ENCODE data around the gene ITFG1. TPM values are rescaled to one million over a fixed set of nuclear protein-coding genes. Genes with fewer than 3 reads are reported as not detected.

Gene ITFG1
- total RNA-seq, 2 experiments from 2014 or later: 16.5 to 16.7 TPM

DNA sequence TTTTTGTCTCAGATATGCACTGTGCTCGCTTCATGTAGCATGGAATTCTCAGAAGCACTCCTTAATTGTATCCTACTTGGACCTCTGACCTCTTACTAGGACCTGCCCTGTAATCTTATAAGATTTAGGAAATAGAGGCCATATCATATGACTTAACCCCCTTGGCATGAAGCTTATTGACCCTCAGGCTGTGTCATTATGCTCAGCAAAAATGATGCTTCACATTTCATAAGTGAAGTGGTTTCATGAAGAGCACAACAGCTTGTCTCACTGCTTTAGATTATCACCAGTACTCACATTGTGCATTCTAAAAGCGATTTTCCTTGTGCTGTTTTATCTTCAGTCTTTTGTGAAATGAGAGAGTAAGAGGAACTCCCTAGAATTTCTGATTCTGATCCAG lies 6.6 kb upstream of the ITFG1 start:
- H3K4me3 Mint-ChIP-seq: no peak overlapping the region
- no peak overlapping the region for H3K27ac Mint-ChIP-seq
- intact Hi-C loops (cut with micrococcal nuclease): loop anchor here (10.0 kb wide), 1 partner anchor 323 kb away; the partner anchor contains the start of gene NETO2
- ChIA-PET POLR2A (interaction anchor here (0.5 kb wide), 1 partner anchor 76 kb away, joined by 3 read pairs; no protein-coding TSS in a partner anchor), CTCF (interaction anchor here (1.7 kb wide), 1 partner anchor 13 kb away, joined by 9 read pairs; no protein-coding TSS in a partner anchor)
- ATAC-seq (no peak), DNase-seq (no peak)
- TF ChIP-seq, protein P1, sequence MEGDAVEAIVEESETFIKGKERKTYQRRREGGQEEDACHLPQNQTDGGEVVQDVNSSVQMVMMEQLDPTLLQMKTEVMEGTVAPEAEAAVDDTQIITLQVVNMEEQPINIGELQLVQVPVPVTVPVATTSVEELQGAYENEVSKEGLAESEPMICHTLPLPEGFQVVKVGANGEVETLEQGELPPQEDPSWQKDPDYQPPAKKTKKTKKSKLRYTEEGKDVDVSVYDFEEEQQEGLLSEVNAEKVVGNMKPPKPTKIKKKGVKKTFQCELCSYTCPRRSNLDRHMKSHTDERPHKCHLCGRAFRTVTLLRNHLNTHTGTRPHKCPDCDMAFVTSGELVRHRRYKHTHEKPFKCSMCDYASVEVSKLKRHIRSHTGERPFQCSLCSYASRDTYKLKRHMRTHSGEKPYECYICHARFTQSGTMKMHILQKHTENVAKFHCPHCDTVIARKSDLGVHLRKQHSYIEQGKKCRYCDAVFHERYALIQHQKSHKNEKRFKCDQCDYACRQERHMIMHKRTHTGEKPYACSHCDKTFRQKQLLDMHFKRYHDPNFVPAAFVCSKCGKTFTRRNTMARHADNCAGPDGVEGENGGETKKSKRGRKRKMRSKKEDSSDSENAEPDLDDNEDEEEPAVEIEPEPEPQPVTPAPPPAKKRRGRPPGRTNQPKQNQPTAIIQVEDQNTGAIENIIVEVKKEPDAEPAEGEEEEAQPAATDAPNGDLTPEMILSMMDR (IDR thresholded peaks at IDR 0.05): no peak
- H3K9me3 Mint-ChIP-seq: no peaks in the 10 kb centered on the region
- no peaks in the 10 kb centered on the region for H3K27me3 Mint-ChIP-seq
- H3K4me1 Mint-ChIP-seq (ENCODE audit: low read depth): peaks cover 31% of the 10 kb centered on the region
- peaks cover 6% of the 10 kb centered on the region for H3K36me3 Mint-ChIP-seq (ENCODE audit: low read depth)

DNA sequence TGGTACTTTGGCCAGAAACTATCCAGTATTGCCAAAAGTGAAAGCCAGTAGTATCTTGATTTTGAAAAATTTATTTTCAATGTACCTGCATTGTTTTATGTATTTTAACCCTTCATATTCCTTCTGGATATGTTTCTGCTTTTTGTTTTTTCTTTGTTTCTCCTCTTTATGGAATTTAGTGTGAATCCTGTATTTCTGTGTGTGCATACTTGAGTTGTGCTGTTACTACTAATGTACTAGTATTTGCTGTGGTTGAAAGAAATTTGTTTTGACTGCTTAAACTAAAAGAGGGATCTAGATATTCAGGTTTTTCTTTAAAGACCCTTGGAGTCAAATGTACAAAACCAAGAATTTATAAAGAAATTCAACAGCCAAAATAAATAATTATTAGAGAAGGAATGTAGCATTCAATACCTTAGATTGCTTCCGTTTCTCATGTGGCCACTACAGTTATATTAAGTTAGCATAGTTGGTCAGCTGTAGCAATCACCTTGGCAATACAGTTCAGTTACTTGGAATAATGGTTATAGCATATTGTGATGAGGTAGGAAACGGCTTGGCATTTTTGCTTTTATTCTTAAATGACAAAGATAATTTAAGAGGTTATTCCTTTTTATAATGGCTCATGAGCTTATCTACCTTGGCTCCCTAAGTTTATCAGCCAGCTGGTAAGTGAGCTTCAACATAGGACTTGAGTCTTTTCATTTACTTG lies 5.2 kb upstream of the ITFG1 start:
- Mint-ChIP-seq H3K9me3 (no peaks in the 10 kb centered on the region), H3K27me3 (no peaks in the 10 kb centered on the region), H3K36me3 (ENCODE audit: low read depth) (peaks cover 3% of the 10 kb centered on the region), H3K4me3 (no peak overlapping the region), H3K4me1 (ENCODE audit: low read depth) (peaks cover 36% of the 10 kb centered on the region), H3K27ac (no peak overlapping the region)
- CTCF ChIA-PET: interaction anchor here (1.2 to 1.7 kb wide), 2 partner anchors 15 to 324 kb away, joined by 3 to 9 read pairs; no protein-coding TSS in a partner anchor
- ATAC-seq (no peak), DNase-seq (no peak)
- intact Hi-C loops (cut with micrococcal nuclease): loop anchor here (10.0 kb wide), 1 partner anchor 321 kb away; the partner anchor contains the start of gene NETO2
- TF ChIP-seq, protein P1 (IDR thresholded peaks at IDR 0.05): no peak
- POLR2A ChIA-PET: interaction anchor here (0.5 to 0.7 kb wide), 2 partner anchors 49 to 351 kb away, joined by 3 to 4 read pairs; no protein-coding TSS in a partner anchor

DNA sequence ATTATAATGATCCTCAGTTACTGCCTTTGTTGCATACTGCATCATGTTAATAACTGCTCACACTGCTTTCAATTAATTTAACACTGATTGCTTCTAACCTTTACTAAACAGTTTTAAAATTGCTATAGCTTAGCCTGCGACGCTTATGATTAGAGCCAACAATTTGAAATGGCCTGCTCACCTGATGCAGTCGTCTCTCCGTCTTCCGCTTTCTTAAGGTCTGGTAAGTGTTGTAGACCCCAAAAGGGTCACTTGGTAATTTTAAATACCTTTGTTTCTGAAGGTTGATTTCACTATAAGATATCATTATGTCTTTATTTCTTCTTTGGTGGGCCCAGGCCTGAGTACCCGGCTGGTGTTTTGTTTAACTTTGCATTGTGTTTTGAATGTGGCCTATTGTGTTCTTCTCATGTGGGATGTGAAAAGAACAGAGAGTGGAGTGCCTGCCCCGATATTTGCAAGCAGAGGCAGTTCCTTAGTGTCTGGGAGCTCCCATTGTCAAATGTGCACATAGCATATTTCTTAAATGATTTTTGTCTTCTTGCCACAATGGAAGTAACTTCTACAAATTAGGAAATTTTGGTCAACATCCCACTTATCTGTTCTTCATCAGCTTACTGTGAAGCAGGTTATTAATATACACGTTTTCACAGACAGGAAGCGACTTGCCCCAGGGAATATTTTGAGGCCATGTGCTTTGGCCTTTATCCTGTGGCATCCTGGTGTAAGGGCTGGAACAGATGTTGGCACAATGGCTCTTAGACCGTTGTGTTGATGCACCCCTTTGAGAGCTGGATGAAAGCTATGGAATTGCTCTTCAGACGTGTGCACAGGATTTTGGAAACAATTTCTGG lies 3.1 kb upstream of the ITFG1 start:
- ATAC-seq (no peak), DNase-seq (no peak)
- ChIA-PET CTCF (interaction anchor here (0.8 kb wide), 1 partner anchor 10 kb away, joined by 3 read pairs; no protein-coding TSS in a partner anchor), POLR2A (no interaction called here)
- Mint-ChIP-seq H3K9me3 (no peaks in the 10 kb centered on the region), H3K27ac (no peak overlapping the region), H3K36me3 (ENCODE audit: low read depth) (peaks cover 2% of the 10 kb centered on the region), H3K4me1 (ENCODE audit: low read depth) (peaks cover 49% of the 10 kb centered on the region), H3K27me3 (no peaks in the 10 kb centered on the region), H3K4me3 (no peak overlapping the region)
- intact Hi-C loops (cut with micrococcal nuclease): loop anchor here (10.0 kb wide), 1 partner anchor 319 kb away; the partner anchor contains the start of gene NETO2
- TF ChIP-seq, protein P1 (IDR thresholded peaks at IDR 0.05): no peak

DNA sequence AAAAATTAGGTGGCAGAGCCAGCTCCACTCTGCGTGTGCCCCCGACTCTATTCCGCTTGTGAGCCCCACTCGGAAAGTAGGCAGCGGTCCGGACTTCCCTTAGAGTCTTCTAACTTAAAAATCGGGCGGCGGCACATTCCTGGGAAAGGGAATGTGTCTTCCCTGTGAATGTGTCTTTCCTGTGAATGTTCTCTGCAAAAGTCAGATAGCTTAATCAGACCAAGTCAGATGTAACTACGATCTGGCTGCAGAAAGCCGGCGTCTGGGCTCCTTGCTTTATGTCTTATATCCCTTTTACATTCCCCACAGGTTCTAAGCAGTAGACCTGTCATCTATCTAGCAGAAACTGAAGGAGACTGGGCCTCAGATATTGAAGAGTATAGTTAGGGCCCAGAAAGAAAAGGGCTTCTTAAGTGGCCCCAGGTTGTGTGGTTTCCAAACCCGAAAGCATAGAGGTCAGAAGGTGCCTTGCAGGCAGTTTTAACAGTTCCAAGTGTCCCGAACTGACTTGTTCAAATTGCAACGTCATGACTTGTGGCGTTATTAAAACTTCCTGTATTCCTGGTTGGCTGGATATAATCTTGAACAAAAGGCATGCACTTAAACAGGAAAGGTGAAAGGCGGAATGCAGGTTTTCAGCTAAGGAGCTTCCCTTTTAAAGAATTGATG lies 869 bp upstream of the ITFG1 start:
- Mint-ChIP-seq H3K4me3 (peak overlapping the region; percentile 95), H3K27me3 (no peaks in the 10 kb centered on the region), H3K36me3 (ENCODE audit: low read depth) (peaks cover 9% of the 10 kb centered on the region), H3K9me3 (no peaks in the 10 kb centered on the region), H3K27ac (peak overlapping the region; percentile 95), H3K4me1 (ENCODE audit: low read depth) (peaks cover 60% of the 10 kb centered on the region)
- CTCF ChIA-PET: interaction anchor here (0.7 to 2.2 kb wide), 5 partner anchors 10 to 602 kb away, joined by 3 to 12 read pairs (median 7); partner anchors contain the start of gene NETO2
- intact Hi-C loops (cut with micrococcal nuclease): loop anchor here (10.0 kb wide), 1 partner anchor 317 kb away; the partner anchor contains the start of gene NETO2
- DNase-seq: peak; percentile 35
- TF ChIP-seq, protein P1 (IDR thresholded peaks at IDR 0.05): no peak
- POLR2A ChIA-PET: interaction anchor here (0.6 to 1.8 kb wide), 6 partner anchors 8 to 318 kb away, joined by 3 to 7 read pairs (median 3); partner anchors contain the start of gene NETO2
- peak; percentile 12 for ATAC-seq

All from activated CD8-positive, alpha-beta T cell treated with anti-CD3 and anti-CD28 coated beads for 36 hours (primary cell).